ENCODE results near the gene ARHGAP10. TPM values are rescaled to one million over a fixed set of nuclear protein-coding genes. Genes with fewer than 3 reads are reported as not detected.

The ARHGAP10 gene
- total RNA-seq, 1 donor from 2014 or later, result 37.0 TPM

DNA sequence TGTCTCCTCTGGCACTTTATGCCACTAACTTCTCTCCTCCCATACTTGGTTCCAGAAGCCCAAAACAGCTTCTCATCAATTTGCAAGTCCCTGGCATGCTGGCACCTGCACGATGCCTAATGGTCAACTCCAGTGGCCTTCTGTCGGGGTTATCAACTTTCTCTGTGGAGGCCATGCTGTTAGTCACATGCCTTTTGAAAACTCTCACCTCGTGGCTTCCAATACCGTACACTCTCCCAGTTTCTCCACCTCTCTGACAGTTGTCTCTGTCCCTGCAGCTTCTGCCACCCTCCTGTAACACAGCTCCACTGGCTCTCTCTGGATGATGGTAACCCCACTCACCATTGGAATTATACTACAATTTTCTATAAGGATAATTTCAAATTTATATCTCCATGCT lies 386.3 kb downstream of the ARHGAP10 start:
- peak; percentile 73 for DNase-seq (ENCODE audit: low read depth)

DNA sequence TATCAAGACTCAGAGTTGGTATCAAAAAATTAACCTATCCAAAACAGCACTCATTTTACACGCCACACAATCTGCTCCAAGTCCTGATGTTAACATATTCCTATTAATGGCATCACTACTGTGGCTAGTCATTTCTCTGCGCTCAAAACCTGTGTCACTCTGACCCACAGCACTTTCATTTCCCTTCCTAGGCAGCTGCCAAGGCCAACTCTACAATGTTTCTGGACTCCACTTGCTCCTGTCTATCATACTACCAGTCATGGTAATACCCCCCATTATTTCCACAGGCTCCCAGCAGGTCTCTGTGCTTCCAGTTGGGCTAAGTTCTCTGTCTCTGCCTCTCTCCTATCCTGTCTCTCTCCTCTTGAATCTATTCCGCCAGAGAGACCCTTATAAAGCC lies 386.7 kb downstream of the ARHGAP10 start:
- peak; percentile 96 for DNase-seq (ENCODE audit: low read depth)

DNA sequence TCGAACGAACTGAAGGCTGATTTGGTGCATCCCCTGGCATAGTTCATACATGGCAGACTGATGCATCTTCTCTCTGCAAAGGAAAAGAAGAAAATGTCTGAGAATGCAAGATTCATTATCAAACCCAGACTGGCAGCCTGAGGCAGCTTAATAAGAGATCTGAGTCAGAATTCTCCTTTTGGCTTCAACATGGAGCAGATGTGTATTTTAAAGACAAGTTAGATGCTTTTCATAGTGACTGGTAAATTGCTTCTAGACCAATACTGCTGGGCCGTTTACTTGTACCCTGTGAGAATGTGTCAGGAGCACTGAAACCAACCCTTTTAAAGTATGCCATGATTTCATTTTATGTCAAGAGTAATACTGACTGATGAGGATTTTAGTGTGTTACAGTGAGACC lies 388.3 kb downstream of the ARHGAP10 start:
- peak; percentile 24 for DNase-seq (ENCODE audit: low read depth)

Small RNA genes within 50 kb of the gene (microRNA-seq; reads per million reads assigned to microRNA genes)
- gene MIR4799, result not detected

Other genes with a start within 250 kb of the ARHGAP10 start
- gene TMEM184C, start 114.7 kb upstream of the ARHGAP10 start, total RNA-seq, result 35.4 and 36.1 TPM in 2 replicates
- gene PRMT9, start 47.9 kb upstream of the ARHGAP10 start, total RNA-seq, result 8.7 and 8.9 TPM in 2 replicates